Activated naive CD4-positive, alpha-beta T cell treated with anti-CD3 and anti-CD28 coated beads, Interleukin-2, amount 50 U/mL, for 72 hours (primary cell): ENCODE data around the gene BCOR. TPM values are rescaled to one million over a fixed set of nuclear protein-coding genes. Genes with fewer than 3 reads are reported as not detected.

Experiments used
- ATAC-seq, 2 donors: fragments of 150-1000 bp; cut with Tn5 transposase; 2 replicates each; pipeline ENCODE4 v1.10.0; 2021; ENCODE audit warnings: mild to moderate bottlenecking in 2 of 2, moderate library complexity in 2 of 2
- DNase-seq, 2 donors: peaks; one replicate each; pipeline ENCODE4 v3.0.0; 2021 to 2022; ENCODE audit warnings: low spot score in 2 of 2
- H3K27ac Mint-ChIP-seq, 2 donors: one replicate each; pipeline ENCODE4 v1.8.0; 2022; ENCODE audit warnings: mild to moderate bottlenecking in 2 of 2, mixed read lengths in 2 of 2
- H3K36me3 Mint-ChIP-seq, 2 donors: one replicate each; pipeline ENCODE4 v1.8.0; 2022; ENCODE audit warnings: mixed read lengths in 2 of 2
- H3K9me3 Mint-ChIP-seq, 2 donors: one replicate each; pipeline ENCODE4 v1.8.0; 2022; ENCODE audit warnings: mixed read lengths in 2 of 2
- total RNA-seq, 2 donors: library from RNA; stranded (reverse); gene quantifications; one replicate each; pipeline ENCODE4 v1.2.3, GENCODE V29; 2022

BCOR gene
- total RNA-seq, 2 donors from 2014 or later, result 46.9 to 48.3 TPM

- no peak for DNase-seq
Measured at GRCh38 chrX:40093586-40093985, 4.2 kb downstream of the BCOR start.

GRCh38 chrX:40092808-40093435 is 4.8 kb downstream of the BCOR start:
- Mint-ChIP-seq H3K9me3 (no peaks in the 10 kb centered on the region), H3K27ac (no peak overlapping the region), H3K36me3 (peaks cover 11 to 15% of the 10 kb centered on the region in 2 donors)
- ATAC-seq (no peak), DNase-seq (no peak)

More at GRCh38 chrX:40093586-40093985, 4.2 kb downstream of the BCOR start:
- Mint-ChIP-seq H3K9me3 (no peaks in the 10 kb centered on the region), H3K36me3 (peaks cover 11 to 15% of the 10 kb centered on the region in 2 donors), H3K27ac (no peak overlapping the region)
- no peak for ATAC-seq

- DNase-seq, result no peak
Measured at GRCh38 chrX:40091691-40092421, 5.9 kb downstream of the BCOR start.

GRCh38 chrX:40090961-40091360 is 6.8 kb downstream of the BCOR start:
- Mint-ChIP-seq H3K9me3 (no peaks in the 10 kb centered on the region), H3K36me3 (peaks cover 7 to 19% of the 10 kb centered on the region in 2 donors), H3K27ac (peak overlapping the region in 1 of 2 donors; percentile 57)
- ATAC-seq (no peak), DNase-seq (no peak)

More at GRCh38 chrX:40091691-40092421, 5.9 kb downstream of the BCOR start:
- peaks cover 11 to 15% of the 10 kb centered on the region in 2 donors for H3K36me3 Mint-ChIP-seq
- no peak overlapping the region for H3K27ac Mint-ChIP-seq
- no peak for ATAC-seq
- no peaks in the 10 kb centered on the region for H3K9me3 Mint-ChIP-seq

GRCh38 chrX:40090050-40090804 is 7.5 kb downstream of the BCOR start:
- Mint-ChIP-seq H3K9me3 (no peaks in the 10 kb centered on the region), H3K27ac (no peak overlapping the region), H3K36me3 (peaks cover 6 to 19% of the 10 kb centered on the region in 2 donors)
- ATAC-seq (peak in 1 of 2 donors; percentile 60), DNase-seq (no peak)

GRCh38 chrX:40088803-40089540 is 8.8 kb downstream of the BCOR start:
- H3K9me3 Mint-ChIP-seq, result no peaks in the 10 kb centered on the region
- ATAC-seq (no peak), DNase-seq (no peak)
- H3K27ac Mint-ChIP-seq, result no peak overlapping the region
- H3K36me3 Mint-ChIP-seq, result peaks cover 0 to 19% of the 10 kb centered on the region in 2 donors

GRCh38 chrX:40088299-40088625 is 9.5 kb downstream of the BCOR start:
- no peak for ATAC-seq
- Mint-ChIP-seq H3K36me3 (peaks cover 0 to 18% of the 10 kb centered on the region in 2 donors), H3K9me3 (no peaks in the 10 kb centered on the region), H3K27ac (no peak overlapping the region)
- DNase-seq, result no peak

GRCh38 chrX:40087425-40088298 is 10.1 kb downstream of the BCOR start:
- ATAC-seq, result no peak
- Mint-ChIP-seq H3K27ac (no peak overlapping the region), H3K36me3 (peaks cover 0 to 12% of the 10 kb centered on the region in 2 donors), H3K9me3 (no peaks in the 10 kb centered on the region)
- DNase-seq, result no peak

GRCh38 chrX:40086569-40087335 is 11.0 kb downstream of the BCOR start:
- DNase-seq (no peak), ATAC-seq (no peak)

GRCh38 chrX:40085714-40086113 is 12.0 kb downstream of the BCOR start:
- Mint-ChIP-seq H3K27ac (no peak overlapping the region), H3K36me3 (peaks cover 0 to 4% of the 10 kb centered on the region in 2 donors), H3K9me3 (no peaks in the 10 kb centered on the region)
- ATAC-seq (peak in 1 of 2 donors; percentile 17), DNase-seq (no peak)

More at GRCh38 chrX:40086569-40087335, 11.0 kb downstream of the BCOR start:
- H3K36me3 Mint-ChIP-seq, result peaks cover 0 to 8% of the 10 kb centered on the region in 2 donors
- no peaks in the 10 kb centered on the region for H3K9me3 Mint-ChIP-seq
- no peak overlapping the region for H3K27ac Mint-ChIP-seq

- peaks cover 0 to 4% of the 10 kb centered on the region in 2 donors for H3K36me3 Mint-ChIP-seq
- H3K27ac Mint-ChIP-seq, result no peak overlapping the region
- ATAC-seq, result no peak
- no peaks in the 10 kb centered on the region for H3K9me3 Mint-ChIP-seq
- no peak for DNase-seq
Measured at GRCh38 chrX:40085102-40085551, 12.6 kb downstream of the BCOR start.

GRCh38 chrX:40084471-40085101 is 13.2 kb downstream of the BCOR start:
- Mint-ChIP-seq H3K9me3 (no peaks in the 10 kb centered on the region), H3K36me3 (peaks cover 0 to 4% of the 10 kb centered on the region in 2 donors), H3K27ac (peak overlapping the region; percentile 44 to 58)
- no peak for ATAC-seq
- DNase-seq, result no peak

GRCh38 chrX:40083979-40084359 is 13.8 kb downstream of the BCOR start:
- no peak for ATAC-seq
- Mint-ChIP-seq H3K36me3 (peaks cover 0 to 4% of the 10 kb centered on the region in 2 donors), H3K9me3 (no peaks in the 10 kb centered on the region), H3K27ac (peak overlapping the region in 1 of 2 donors; percentile 58)
- DNase-seq, result no peak

- H3K9me3 Mint-ChIP-seq, result no peaks in the 10 kb centered on the region
- ATAC-seq (peak; percentile 49 to 65), DNase-seq (no peak)
- peaks cover 0 to 4% of the 10 kb centered on the region in 2 donors for H3K36me3 Mint-ChIP-seq
- no peak overlapping the region for H3K27ac Mint-ChIP-seq
Measured at GRCh38 chrX:40083120-40083978, 14.4 kb downstream of the BCOR start.
